OCI-LY3 (cell line): Measurements from ENCODE around the gene CPHXL2.
A peak's percentile ranks its signal among the peaks of the same experiment; 100 is the strongest.

ENCODE experiments used
- H2AFZ ChIP-seq: fragments of 200-600, 300-600 bp; shearing (Covaris generic); 2 replicates; pipeline ENCODE4 v1.6.0; 2014; ENCODE audit warnings: antibody characterized with exemption, low read depth, low read length
- H3K27ac ChIP-seq: fragments of 200-600, 300-600 bp; sonication (generic); 2 replicates; pipeline ENCODE4 v1.5.1; 2014; ENCODE audit warnings: mild to moderate bottlenecking, low read length, moderate library complexity, mixed read lengths
- H3K27me3 ChIP-seq: fragments of 200-600, 300-600 bp; sonication (generic); 2 replicates; pipeline ENCODE4 v1.6.1; 2014; ENCODE audit warnings: low read depth, low read length, mixed read lengths
- H3K36me3 ChIP-seq: fragments of 200-600, 300-600 bp; sonication (generic); replicated peaks from 2 replicates; pipeline ENCODE3; 2014; ENCODE audit warnings: low read depth, low read length, mixed read lengths
- H3K4me1 ChIP-seq: fragments of 300-600, 200-600 bp; sonication (generic); 2 replicates; pipeline ENCODE4 v1.6.1; 2014; ENCODE audit warnings: low read length, mixed read lengths
- H3K4me2 ChIP-seq: fragments of 200-600, 300-600 bp; sonication (generic); 2 replicates; pipeline ENCODE4 v1.6.1; 2014; ENCODE audit warnings: low read length, mixed read lengths
- H3K4me3 ChIP-seq: fragments of 300-600, 200-600 bp; sonication (generic); 2 replicates; pipeline ENCODE4 v1.5.1; 2014; ENCODE audit warnings: antibody characterized with exemption, mild to moderate bottlenecking, low read length, moderate library complexity
- H3K79me2 ChIP-seq: fragments of 300-600, 200-600 bp; shearing (Covaris generic); 2 replicates; pipeline ENCODE4 v1.6.1; 2014; ENCODE audit warnings: mild to moderate bottlenecking, low read length, mixed read lengths
- H3K9ac ChIP-seq: fragments of 300-600, 200-600 bp; shearing (Covaris generic); 2 replicates; pipeline ENCODE4 v1.6.0; 2014; ENCODE audit warnings: mild to moderate bottlenecking, low read length, moderate library complexity
- H3K9me3 ChIP-seq: fragments of 200-600, 300-600 bp; shearing (Covaris generic); 2 replicates; pipeline ENCODE4 v1.6.1; 2014; ENCODE audit warnings: low read length, mixed read lengths; ENCODE audit not compliant: insufficient read depth
- H4K20me1 ChIP-seq: fragments of 200-600, 300-600 bp; sonication (generic); 2 replicates; pipeline ENCODE4 v1.6.1; 2016; ENCODE audit warnings: low read length, mixed read lengths; ENCODE audit not compliant: insufficient read depth
- EZH2phosphoT487 ChIP-seq: fragments of 200-600 bp; shearing (Covaris generic); IDR thresholded peaks from 2 replicates; pipeline ENCODE4 v1.6.1; 2018; ENCODE audit warnings: antibody characterized with exemption, mixed run types, low read depth
- TF ChIP-seq, protein P1 (sequence below): fragments of 200-600, 300-600 bp; sonication (generic); IDR thresholded peaks from 2 replicates; pipeline ENCODE4 v1.5.1; 2014; ENCODE audit warnings: antibody characterized with exemption, low read length, low read depth

The CPHXL2 gene

DNA sequence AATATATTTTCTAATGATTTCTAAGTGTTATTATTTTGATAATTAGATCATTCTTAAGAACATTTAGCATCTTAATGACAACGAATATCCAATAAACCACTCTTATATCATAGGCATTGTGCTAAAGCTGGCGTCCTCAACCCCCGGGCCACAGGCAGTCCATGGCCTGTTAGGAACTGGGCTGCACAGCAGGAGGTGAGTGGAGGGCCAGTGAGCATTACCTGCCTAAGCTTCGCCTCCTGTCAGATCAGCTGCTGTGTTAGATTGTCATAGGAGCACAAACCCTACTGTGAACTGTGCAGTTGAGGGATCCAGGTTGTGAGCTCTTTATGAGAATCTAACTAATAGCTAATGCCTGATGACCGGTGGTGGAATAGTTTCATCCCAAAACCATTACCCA lies 20.8 kb upstream of the CPHXL2 start:
- H3K4me2 ChIP-seq: no peak overlapping the region
- H3K9ac ChIP-seq: no peak overlapping the region
- no peak overlapping the region for H3K4me3 ChIP-seq
- H3K36me3 ChIP-seq: no peaks in the 10 kb centered on the region
- no peaks in the 10 kb centered on the region for H4K20me1 ChIP-seq
- H2AFZ ChIP-seq: no peak overlapping the region
- no peak overlapping the region for H3K27ac ChIP-seq
- no peaks in the 10 kb centered on the region for H3K9me3 ChIP-seq
- TF ChIP-seq, protein P1, sequence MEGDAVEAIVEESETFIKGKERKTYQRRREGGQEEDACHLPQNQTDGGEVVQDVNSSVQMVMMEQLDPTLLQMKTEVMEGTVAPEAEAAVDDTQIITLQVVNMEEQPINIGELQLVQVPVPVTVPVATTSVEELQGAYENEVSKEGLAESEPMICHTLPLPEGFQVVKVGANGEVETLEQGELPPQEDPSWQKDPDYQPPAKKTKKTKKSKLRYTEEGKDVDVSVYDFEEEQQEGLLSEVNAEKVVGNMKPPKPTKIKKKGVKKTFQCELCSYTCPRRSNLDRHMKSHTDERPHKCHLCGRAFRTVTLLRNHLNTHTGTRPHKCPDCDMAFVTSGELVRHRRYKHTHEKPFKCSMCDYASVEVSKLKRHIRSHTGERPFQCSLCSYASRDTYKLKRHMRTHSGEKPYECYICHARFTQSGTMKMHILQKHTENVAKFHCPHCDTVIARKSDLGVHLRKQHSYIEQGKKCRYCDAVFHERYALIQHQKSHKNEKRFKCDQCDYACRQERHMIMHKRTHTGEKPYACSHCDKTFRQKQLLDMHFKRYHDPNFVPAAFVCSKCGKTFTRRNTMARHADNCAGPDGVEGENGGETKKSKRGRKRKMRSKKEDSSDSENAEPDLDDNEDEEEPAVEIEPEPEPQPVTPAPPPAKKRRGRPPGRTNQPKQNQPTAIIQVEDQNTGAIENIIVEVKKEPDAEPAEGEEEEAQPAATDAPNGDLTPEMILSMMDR: no peak
- no peak for TF ChIP-seq EZH2phosphoT487
- H3K4me1 ChIP-seq: no peaks in the 10 kb centered on the region
- H3K27me3 ChIP-seq: no peaks in the 10 kb centered on the region
- no peaks in the 10 kb centered on the region for H3K79me2 ChIP-seq

DNA sequence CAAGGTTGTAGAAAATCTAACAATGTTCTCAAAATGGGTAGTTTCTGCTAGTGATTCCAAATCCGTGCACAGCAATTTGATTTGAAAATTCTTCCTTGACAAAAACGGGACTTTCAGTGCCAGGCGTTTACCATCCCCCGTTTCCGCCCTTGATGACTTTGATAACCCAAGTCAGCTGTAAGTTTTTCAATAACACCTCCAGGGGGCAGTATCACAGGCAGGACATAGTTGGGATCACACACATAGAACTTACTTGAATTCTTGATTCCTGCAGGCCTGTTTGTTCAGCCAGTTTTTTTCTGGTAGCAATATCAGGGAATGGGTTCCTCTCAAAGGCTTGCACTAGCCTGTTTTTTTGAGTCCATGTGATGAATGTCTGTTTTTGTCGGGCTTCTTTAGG lies 18.9 kb upstream of the CPHXL2 start:
- no peaks in the 10 kb centered on the region for H4K20me1 ChIP-seq
- H2AFZ ChIP-seq: no peak overlapping the region
- H3K79me2 ChIP-seq: no peaks in the 10 kb centered on the region
- H3K36me3 ChIP-seq: no peaks in the 10 kb centered on the region
- no peaks in the 10 kb centered on the region for H3K9me3 ChIP-seq
- no peaks in the 10 kb centered on the region for H3K27me3 ChIP-seq
- H3K9ac ChIP-seq: no peak overlapping the region
- no peak overlapping the region for H3K4me2 ChIP-seq
- TF ChIP-seq, protein P1: peak; percentile 39
- TF ChIP-seq EZH2phosphoT487: no peak
- H3K4me3 ChIP-seq: no peak overlapping the region
- no peak overlapping the region for H3K27ac ChIP-seq
- no peaks in the 10 kb centered on the region for H3K4me1 ChIP-seq

DNA sequence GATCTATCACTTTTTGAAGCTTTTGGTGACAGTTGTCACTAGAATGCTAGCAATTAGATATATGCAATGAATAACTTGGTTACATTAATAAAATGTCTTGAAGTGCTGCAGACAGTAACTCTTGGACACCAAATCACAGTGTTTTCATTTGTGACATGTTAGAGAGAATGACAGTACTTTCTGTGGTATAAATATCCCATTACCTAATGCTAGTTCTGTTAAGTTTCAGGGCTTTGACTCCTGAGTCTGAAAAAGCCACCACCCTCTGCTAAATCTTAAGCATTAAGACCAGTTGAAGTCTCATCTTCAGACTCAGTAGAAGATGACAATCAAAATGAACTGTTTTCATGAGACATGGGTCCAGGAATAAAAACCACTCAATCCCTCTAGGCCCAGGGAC lies 10.6 kb upstream of the CPHXL2 start:
- TF ChIP-seq, protein P1: no peak
- no peak for TF ChIP-seq EZH2phosphoT487
- H3K27me3 ChIP-seq: no peaks in the 10 kb centered on the region
- no peak overlapping the region for H3K4me3 ChIP-seq
- no peak overlapping the region for H2AFZ ChIP-seq
- H3K9ac ChIP-seq: no peak overlapping the region
- no peak overlapping the region for H3K4me2 ChIP-seq
- H3K79me2 ChIP-seq: no peaks in the 10 kb centered on the region
- no peaks in the 10 kb centered on the region for H4K20me1 ChIP-seq
- H3K36me3 ChIP-seq: no peaks in the 10 kb centered on the region
- no peaks in the 10 kb centered on the region for H3K9me3 ChIP-seq
- no peak overlapping the region for H3K27ac ChIP-seq
- H3K4me1 ChIP-seq: no peaks in the 10 kb centered on the region

GRCh38 chr16:75682308-75682707 lies 5.5 kb upstream of the CPHXL2 start:
- H3K9me3 ChIP-seq: no peaks in the 10 kb centered on the region
- H3K36me3 ChIP-seq: no peaks in the 10 kb centered on the region
- H3K79me2 ChIP-seq: no peaks in the 10 kb centered on the region
- H4K20me1 ChIP-seq: no peaks in the 10 kb centered on the region
- no peak overlapping the region for H3K9ac ChIP-seq
- H3K27ac ChIP-seq: no peak overlapping the region
- H3K4me2 ChIP-seq: no peak overlapping the region
- H3K4me1 ChIP-seq: no peaks in the 10 kb centered on the region
- H3K4me3 ChIP-seq: no peak overlapping the region
- no peak for TF ChIP-seq EZH2phosphoT487
- TF ChIP-seq, protein P1: no peak
- no peak overlapping the region for H2AFZ ChIP-seq
- no peaks in the 10 kb centered on the region for H3K27me3 ChIP-seq
